ENCODE results near the gene POU2AF3. TPM values are rescaled to one million over a fixed set of nuclear protein-coding genes. Genes with fewer than 3 reads are reported as not detected.

The POU2AF3 gene, protein sequence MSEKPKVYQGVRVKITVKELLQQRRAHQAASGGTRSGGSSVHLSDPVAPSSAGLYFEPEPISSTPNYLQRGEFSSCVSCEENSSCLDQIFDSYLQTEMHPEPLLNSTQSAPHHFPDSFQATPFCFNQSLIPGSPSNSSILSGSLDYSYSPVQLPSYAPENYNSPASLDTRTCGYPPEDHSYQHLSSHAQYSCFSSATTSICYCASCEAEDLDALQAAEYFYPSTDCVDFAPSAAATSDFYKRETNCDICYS
- 0.99 TPM for total RNA-seq

DNA sequence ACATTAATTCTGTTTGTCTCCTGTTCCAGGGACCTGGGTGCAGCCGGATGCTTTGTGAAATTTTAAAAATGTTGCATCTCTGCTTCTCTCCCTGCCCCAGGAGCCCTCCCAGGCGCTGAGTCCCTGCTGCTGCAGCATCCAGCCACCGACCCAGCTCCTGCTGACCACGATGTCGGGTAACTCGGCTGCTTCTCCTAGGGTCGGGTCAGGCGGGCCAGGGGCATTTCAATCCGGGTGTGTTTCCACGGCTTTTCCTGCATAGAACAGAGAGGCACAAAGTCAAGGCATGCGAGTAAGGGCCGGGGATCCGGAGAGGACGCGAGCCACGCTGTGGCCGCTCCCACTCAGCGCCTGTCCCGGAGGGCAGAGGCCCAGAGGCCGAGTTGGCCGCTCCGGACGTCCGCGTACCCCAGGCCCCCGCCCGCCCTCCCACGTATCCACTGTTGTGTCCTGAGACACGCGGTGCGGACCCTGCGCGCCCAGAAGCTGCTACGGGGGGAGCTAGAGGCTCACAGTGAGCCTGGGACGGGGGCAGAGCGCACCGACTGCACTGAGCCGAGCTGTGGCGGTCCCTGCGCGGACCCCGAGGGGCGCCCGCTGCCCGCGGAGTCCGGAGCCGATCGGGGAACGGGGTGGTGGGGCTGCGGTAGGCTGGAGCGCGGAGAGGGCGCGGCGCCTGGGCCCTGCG lies at the start of gene POU2AF3:
Gene POU2AF3 (plus strand): TSS at position 134 of the 688 bp plus-strand sequence. CDS start 36 bp downstream, at position 170.

Other genes starting within 250 kb of the POU2AF3 start
- not detected for gene POU2AF2, start 52.8 kb upstream of the POU2AF3 start, total RNA-seq
- not detected for gene POU2AF1, start 80.7 kb downstream of the POU2AF3 start, total RNA-seq
- gene BTG4, start 213.8 kb downstream of the POU2AF3 start, total RNA-seq, result not detected
- not detected for gene HOATZ, start 216.2 kb downstream of the POU2AF3 start, total RNA-seq
- gene LAYN, start 242.2 kb downstream of the POU2AF3 start, total RNA-seq, result 11.7 TPM